NK-92 treated with Interleukin-12 subunit alpha and Interleukin-12 subunit beta, amount 100 ng/mL, for 24 hours (cell line): ENCODE data around the gene CLHC1.
"Not testable (repeated sequence)": the region's sequence is repeated elsewhere in the genome, so short reads cannot be mapped to it uniquely, and the experiment has no call there.

ENCODE experiments used
- DNase-seq: peaks from one replicate; lab custom pipeline; 2025; lab: John Stamatoyannopoulos, UW

CLHC1 gene

GRCh38 chr2:55232863-55233657, 967 bp upstream of the CLHC1 start:
- peak; percentile 9 for DNase-seq

DNA sequence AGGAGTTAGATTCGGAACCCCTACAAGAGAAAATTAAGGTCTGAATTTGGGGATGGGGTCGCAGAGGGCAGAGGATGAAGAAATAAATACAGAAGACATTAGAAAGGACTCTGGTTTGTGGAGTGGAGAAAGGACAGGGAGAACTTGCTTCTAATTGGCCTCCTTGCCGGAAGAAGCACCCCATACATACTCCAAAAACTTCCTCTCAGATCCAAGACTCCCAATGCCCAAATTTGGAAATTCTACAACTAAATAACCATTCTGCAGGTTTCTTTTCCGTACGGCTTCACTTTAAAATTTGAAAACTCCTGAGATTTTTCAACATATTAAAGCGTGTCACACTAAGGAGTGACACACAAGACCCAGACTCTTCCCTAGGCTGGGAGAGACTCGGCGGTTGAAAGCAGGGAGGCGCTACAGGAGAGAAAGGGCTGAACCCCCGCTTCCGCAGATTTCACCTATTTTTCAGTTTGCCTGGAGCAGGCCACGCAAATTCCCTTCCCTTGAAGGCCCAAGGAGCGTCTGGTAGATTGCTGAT, 478 bp downstream of the CLHC1 start:
- DNase-seq: no peak

DNA sequence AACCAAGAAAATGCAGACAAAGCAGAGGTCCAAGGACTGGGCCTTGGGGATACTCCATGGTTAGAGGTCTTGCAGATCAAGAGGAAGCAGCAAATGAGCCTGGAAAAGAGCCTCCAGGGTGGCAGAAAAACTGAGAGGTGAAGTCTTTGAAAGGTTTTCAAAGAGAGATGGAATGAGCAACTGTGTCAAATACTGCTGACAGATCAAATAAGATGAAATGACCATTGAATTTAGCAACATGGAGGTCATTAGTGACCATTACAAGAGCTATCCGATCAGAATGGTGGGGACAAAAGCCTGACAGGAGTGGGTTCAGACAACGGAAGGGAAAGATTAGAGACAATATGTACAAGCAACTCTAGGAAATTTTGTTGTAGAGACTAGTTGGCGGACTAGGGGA, 1.5 kb downstream of the CLHC1 start:
- DNase-seq: no peak

GRCh38 chr2:55229221-55229620, 2.9 kb downstream of the CLHC1 start:
- no peak for DNase-seq

GRCh38 chr2:55228226-55228563, 3.9 kb downstream of the CLHC1 start:
- DNase-seq: no peak

DNA sequence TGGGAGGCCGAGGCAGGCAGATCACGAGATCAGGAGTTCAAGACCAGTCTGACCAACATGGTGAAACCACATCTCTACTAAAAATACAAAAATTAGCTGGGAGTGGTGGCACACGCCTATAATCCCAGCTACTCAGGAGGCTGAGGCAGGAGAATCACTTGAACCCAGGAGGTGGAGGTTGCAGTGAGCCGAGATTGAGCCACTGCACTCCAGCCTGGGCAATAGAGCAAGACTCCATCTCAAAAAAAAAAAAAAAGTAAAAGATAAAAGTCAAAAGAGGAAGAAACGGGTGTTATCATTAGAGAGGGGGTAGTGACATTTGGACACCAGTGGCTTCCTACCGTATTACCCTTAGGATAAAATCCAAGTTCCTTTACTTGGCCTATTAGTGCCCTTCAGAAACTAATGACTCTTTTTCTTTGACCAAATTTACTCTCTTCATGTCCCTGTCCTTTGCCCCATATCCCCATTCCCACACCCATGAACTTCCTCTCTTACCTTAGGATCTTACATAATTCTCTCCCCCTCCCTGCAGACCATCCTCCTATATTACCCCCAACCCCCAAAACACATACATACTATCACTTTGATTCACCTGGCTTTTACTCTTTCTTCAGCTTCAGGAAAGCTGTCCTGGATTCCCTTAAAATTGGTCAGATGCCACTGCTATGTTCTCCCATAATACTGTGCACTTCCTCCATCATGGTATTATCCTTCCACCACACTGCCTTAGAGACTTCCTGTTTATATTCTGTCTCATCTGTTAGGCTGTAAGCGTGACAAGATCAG, 4.5 kb downstream of the CLHC1 start:
- not testable (repeated sequence) for DNase-seq

DNA sequence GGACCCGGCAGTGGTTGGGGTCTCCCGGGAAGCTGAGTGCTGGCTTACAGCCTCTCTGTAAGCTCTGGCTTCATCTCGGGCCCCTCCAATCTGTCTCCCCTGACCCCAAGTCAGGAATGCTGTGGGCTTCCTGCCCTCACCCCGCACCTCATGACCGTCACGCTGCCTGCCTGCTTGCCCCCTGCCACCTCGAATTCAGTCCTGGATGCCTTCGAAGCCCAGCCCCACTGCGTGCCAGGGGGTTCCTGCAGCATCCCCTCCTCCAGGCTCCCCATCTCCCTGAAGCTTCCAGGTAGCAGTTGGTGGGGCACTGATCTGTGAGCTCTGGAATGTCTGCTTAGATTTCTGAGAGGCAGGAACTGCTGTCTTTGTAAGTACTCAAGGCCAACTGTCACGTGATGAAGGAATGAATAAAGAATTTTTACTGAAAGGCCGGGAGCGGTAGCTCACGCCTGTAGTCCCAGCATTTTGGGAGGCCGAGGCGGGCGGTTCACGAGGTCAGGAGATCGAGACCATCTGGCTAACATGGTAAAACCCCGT, 6.5 kb downstream of the CLHC1 start:
- no peak for DNase-seq

DNA sequence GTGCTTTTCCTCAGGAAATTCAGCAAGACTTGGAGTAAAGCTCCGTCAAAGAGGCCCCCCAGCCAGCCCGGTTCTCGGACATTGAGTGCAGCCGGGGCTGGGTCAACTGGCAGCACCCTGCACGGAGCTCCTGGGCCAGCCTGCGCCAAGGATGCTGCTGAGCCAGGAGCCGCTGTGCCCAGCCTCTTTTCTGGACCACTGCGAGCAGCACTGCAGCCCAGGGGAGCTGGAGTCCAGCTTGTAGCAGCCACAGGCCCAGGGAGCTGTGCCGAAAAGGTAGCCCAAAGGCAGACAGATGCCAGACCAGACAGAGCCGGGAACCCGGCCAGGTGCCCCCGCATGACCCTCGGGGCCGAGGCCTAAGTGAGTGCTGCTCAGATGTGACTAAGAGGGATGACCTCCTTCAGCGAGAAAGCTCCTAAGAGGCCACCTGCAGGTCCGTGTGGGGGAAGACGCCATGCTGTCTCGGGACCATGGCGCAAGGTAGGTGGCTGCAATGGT, 7.3 kb downstream of the CLHC1 start:
- no peak for DNase-seq

GRCh38 chr2:55223958-55224760, 7.9 kb downstream of the CLHC1 start:
- DNase-seq: no peak

- DNase-seq: no peak
Observed at GRCh38 chr2:55213822-55214221, 18.3 kb downstream of the CLHC1 start.

DNA sequence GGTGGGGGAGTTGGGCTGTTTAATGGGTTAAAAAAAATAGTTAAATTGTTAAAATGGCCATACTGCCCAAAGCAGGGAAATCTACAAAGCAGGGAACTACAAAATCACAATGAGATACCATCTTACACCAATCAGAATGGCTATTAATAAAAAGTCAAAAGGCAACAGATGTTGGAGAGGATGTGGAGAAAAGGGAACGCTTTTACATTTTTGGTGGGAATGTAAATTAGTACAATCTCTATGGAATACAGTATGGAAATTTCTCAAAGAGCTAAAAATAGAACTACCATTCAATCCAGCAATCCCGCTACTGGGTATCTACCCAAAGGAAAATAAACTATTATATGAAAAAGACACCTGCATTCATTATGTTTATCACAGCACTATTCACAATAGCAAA, 27.1 kb downstream of the CLHC1 start:
- DNase-seq: no peak

DNA sequence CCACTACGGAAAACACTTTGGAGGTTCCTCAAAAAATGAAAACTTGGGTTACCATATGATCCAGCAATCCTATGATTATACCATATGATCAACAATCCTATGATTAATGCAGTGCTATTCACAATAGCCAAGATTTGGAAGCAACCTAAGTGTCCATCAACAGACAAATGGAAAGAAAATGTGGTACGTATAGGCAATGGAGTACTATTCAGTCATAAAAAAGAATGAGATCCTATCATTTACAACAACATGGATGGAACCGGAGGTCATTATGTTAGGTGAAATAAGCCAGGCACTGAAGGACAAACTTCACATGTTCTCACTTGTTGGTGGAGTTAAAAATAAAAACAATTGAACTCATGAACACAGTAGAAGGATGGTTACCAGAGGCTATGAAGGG, 27.6 kb downstream of the CLHC1 start:
- DNase-seq: no peak

- no peak for DNase-seq
Observed at GRCh38 chr2:55200416-55200815, 31.7 kb downstream of the CLHC1 start.

- no peak for DNase-seq
Observed at GRCh38 chr2:55196526-55196925, 35.6 kb downstream of the CLHC1 start.

GRCh38 chr2:55191888-55192287, 40.2 kb downstream of the CLHC1 start:
- not testable (repeated sequence) for DNase-seq

DNA sequence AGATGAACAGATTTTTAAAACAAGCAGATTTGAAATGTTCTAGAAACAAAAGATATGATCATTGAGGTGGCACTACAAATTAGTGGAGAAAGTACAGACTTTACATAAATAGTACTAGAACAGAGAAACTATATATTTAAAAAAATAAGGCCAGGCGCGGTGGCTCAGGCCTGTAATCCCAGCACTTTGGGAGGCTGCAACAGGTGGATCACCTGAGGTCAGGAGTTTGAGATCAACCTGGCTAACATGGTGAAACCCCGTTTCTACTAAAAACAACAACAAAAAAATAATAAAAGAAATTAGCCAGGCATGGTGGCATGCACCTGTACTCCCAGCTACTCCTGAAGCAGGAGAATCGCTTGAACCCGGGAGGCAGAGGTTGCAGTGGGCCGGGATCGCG, 45.3 kb downstream of the CLHC1 start:
- not testable (repeated sequence) for DNase-seq

GRCh38 chr2:55180374-55180773, 51.7 kb downstream of the CLHC1 start:
- no peak for DNase-seq

GRCh38 chr2:55176094-55176415, 56.0 kb downstream of the CLHC1 start:
- no peak for DNase-seq

DNA sequence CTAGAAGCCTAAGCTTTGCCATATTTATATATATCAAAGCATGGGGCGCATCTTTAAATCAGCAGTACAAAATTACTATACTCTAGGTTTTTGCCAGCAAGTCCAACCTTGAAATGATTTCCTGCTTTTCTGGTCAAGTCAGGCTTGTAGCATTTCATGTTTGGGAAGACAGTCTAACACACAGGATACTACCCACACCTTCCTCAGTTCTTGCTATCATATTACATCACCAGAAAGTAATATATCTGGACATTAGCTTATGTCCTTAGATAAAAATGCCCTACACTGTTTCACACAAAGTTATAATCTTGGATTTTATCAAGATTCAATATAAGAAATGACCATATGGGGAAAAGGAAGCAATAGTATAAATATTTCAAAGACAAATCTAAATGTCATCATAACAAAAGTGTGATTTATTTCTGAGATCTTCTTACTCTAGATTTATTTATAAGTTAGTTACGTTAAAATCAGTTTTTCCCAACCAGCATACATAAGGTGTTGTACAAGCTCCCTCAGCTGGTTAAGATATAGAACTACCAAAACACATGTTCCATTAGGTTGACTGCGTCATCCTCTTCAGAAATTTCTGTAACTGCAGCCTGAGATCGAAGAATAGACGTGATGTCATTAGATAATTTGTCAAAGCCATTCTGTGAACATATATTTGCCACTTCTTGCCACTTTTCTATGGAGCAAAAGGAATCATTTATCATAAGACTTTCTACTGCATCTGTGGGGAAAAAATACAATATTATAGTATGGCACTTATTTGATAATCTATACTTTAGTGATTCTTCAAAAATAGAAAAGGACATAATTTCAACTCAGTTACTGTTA, 56.6 kb downstream of the CLHC1 start:
- no peak for DNase-seq

- DNase-seq: no peak
Observed at GRCh38 chr2:55173438-55174054, 58.5 kb downstream of the CLHC1 start.

- no peak for DNase-seq
Observed at GRCh38 chr2:55169915-55170314, 62.2 kb downstream of the CLHC1 start.
